NT2/D1 (cell line): ENCODE measurements around the gene NTN1.

Experiments used
- YY1 ChIP-seq: IDR thresholded peaks from 2 replicates; pipeline ENCODE4 v1.6.1; 2011; ENCODE audit not compliant: insufficient read length, insufficient read depth
- ZNF274 ChIP-seq: IDR thresholded peaks from 2 replicates; pipeline ENCODE4 v1.6.1; 2011; ENCODE audit warnings: mild to moderate bottlenecking, low read depth, low read length

DNA sequence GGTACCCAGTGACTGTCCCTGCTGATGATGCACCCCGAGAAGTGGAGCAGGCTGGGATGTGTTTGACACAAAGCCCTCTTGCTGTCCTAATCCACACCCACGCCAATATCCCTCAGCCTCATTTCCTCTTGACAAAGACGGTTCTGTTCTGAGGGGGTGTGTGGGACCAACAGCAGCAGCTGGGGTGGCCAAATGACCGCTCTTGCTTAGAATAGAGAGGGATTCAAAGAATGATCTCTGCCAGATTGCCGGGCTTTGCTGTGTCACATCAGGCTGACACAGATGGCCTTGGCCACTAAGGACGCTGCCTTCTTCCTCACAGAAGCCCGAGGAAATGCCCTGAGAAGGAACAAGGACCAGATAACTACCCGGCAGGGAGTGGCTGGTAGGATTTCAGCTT is 250.7 kb downstream of the NTN1 start:
- TF ChIP-seq ZNF274 (no peak), YY1 (no peak)
